NCI-H2227 treated with DMSO at 0.1 percent for 48 hours (cell line): ENCODE data around the gene LUZP2.

Experiments
- DNase-seq: peaks from one replicate; lab custom pipeline; 2025; lab: John Stamatoyannopoulos, UW

The LUZP2 gene

DNA sequence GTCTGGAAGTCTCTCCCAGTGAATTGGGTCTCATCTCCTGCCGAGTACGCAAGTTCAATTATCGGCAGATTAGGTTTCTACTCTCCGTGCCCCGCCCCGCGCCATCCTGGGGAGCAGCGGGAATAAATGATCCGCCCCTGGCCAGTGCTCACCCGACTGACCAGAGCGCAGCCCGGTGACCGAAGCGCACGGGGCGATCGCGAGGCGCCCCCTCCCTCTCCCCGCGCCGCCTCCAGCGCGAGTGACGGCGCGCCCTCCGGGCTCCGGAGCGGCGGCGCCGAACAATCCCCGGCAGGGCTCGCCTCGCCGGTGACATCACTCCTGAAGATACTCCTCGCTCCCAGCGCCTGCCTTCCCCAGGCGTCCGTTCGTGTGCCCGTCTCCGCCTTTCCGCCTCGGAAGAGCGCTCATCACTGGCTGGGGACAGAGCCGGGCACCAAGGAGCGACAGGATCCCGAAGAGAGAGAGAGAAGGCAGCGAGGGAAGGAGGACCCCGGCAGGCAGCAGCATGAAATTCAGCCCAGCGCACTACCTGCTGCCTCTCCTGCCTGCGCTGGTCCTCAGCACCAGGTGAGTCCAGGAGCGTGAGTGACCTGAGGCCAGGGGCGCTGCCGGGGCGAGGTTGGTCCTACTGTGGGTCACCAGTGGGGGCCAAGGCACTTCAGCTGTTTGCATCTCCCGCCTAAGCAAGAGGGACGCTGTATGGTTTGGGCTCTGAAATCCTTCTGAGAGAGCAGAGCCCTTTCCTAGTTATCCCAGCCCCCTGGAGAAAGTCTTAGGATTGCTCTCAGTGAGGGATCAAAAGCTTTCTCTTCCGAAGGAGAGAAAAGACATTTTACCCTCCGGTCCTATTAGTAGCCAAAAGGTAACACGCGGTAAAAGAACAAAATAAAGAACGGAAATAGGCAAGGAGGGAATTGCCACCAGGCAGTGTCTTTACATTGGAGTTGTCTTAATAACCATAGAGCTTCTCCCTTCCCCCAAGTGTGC, at the start of gene LUZP2:
TSS of gene LUZP2 (plus strand) at position 318 of the 990 bp plus-strand sequence.
- DNase-seq = peak; percentile 73

GRCh38 chr11:24453129-24453718, 43.6 kb upstream of the LUZP2 start:
- no peak for DNase-seq

DNA sequence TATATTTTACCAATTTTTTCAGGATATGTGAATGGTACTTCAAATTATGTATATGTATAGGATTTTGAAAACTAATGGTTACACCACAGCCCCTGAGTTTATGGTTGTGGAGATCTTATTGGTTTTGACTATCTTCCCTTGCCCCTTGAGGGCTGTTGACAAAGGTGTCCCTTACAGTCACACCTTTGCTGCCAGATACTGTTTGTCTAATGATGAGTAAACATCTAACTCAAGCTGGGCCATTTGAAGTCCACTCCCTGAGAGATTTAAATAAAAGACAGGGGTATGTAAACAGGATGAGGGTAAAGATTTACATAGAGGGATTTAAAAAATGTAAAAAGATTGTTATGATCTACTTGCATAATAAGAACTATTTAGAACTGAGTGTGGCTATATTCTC, 38.9 kb upstream of the LUZP2 start:
- no peak for DNase-seq

DNA sequence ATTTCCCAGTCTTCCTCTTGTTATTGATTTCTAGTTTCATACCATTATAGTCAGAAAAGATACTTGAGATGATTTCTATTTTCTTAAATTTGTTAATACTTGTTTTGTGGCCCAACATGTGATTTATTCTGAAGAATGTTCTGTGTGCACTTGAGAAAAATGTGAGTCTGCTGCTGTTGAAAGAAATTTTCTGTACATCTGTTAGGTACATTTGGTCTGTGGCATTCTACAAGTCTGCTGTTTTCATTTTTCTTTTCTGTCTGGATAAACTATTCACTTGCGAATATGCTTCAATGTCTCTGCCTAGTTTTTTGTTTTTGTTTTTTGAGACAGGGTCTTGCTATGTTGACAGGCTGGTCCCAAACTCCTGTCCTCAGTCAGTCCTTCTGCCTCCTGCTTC, 26.4 kb upstream of the LUZP2 start:
- DNase-seq = no peak

DNA sequence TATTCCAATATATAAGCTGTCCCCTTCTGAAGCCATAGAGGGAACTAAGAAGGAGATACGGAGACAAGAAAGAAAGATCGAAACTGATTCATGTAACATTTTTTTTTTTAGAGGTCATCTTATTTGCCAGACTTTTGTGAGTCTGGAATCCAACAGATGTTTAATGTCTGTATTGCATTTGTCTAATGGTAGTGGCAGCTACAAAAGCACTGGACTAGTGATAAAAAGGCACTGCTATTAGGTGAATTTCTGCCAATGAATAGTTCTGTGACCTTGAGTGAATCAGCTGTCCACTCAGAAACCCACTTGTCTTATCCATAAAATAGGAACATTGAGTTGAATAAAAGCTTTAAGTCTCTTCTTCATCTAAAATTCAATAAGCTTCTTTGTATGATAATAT, 25.8 kb upstream of the LUZP2 start:
- DNase-seq = no peak

DNA sequence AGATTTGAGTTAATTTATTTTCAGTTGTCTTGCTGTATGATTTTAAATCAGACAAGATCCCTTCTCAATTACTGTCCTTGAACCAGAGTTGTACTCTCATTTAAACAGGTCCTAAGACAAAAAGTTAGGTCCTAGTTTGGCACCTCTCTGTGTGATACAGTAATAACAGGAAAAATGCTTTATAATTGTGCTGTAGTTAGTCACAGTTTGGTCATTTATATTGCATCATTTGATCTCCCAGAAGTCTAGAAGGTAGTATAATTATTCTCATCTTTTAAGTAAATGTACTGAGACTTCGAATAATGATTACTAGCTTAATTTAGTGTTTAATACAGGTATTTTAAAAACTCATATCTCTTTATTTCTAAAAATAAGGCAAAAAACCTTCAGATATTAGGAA, 18.1 kb upstream of the LUZP2 start:
- DNase-seq = no peak

- DNase-seq = no peak
Observed at GRCh38 chr11:24489477-24489876, 7.4 kb upstream of the LUZP2 start.

DNA sequence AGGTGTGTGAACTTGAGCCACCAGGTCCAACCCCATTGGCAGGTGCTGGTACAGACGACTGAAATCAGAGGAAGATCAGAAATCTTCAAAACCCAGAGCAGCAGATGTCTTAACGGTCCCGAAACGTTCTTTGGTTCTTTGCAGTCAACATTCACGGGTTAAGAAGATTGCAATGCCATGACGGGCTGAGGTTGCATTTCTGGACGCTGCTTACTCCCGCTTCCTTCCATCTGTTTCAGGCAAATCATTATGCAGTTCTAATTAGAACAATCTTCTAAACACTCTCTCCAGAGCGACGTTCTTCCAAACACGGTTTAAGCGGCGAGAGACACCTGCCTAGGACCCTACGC, 492 bp upstream of the LUZP2 start:
- peak; percentile 51 for DNase-seq

- DNase-seq = no peak
Observed at GRCh38 chr11:24497831-24498230, 978 bp downstream of the LUZP2 start.

- no peak for DNase-seq
Observed at GRCh38 chr11:24502425-24502824, 5.6 kb downstream of the LUZP2 start.

- DNase-seq = no peak
Observed at GRCh38 chr11:24509114-24509513, 12.3 kb downstream of the LUZP2 start.

DNA sequence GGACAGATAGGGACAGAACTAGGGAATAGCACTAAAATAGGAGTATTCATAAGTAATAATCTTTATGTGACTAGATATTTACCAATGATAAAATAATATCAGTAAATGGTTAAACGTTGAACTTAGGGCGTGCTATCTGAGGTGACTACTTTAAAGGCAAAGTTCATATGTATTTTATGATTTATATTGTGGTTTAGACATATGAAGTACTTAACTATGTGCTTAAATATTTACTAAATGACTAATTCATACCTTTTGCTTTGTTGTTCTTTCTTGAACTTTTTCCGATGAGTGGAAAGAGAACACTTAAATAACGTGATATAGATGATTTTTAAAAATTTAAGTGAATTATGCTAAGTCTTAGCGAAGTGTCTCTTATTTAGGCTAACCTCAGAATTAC, 14.7 kb downstream of the LUZP2 start:
- no peak for DNase-seq

- DNase-seq = no peak
Observed at GRCh38 chr11:24513479-24514218, 16.8 kb downstream of the LUZP2 start.

DNA sequence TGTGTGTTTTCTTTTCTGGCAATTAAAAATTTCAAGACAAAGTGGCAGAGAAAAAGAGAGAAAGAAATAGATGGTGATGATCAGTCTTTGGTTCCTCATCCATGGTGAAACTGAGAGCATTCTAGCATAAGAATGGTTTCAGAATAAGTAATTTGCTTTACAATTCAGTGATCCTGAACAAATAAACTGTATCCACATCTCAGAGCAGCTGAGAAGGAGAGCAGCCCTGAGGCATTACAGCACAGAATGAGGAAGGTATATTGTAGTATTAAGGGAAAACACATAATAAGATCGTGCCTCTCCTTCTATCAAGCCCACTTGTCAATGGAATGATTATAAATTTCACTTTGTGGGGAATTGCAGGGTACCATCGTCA, 17.4 kb downstream of the LUZP2 start:
- DNase-seq = no peak

DNA sequence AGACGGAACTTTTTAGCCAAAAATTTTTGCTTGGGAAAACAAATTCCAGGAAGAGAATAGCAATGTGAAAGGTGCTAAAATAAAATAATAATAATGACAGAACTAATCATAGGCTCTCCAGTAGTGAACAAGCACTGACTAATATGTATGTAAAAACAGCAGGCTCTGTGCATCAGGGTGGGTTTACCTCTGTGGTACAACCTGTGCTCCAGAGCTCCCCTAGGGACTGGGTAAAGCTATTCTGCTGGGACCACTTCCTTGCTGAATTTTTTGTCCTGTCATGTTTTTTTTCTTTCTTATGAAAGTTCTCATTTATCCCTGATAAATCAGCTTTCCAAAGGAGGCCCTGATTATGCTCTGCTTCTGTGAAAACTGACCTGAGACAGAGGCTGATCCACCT, 18.8 kb downstream of the LUZP2 start:
- DNase-seq = no peak

GRCh38 chr11:24516638-24517037, 19.8 kb downstream of the LUZP2 start:
- no peak for DNase-seq

GRCh38 chr11:24521601-24522000, 24.7 kb downstream of the LUZP2 start:
- no peak for DNase-seq

DNA sequence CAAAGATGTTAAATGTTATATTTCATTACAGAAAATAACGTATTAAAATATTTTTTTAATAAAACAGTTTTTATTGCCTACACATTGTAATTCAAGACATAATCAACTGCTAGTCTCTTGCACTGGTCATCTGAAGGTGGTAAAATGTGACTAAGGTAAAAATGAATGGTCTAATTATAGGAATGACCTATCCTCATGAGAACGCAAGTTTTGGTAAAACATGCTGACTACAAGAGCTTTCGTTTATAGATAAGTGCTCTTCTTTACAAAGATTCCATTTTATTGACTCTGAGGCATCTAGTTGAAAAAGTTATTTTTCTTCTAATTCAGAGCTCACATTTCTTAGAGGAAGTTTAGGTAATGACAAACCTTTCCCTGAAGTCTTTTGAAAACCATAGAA, 27.3 kb downstream of the LUZP2 start:
- DNase-seq = no peak

DNA sequence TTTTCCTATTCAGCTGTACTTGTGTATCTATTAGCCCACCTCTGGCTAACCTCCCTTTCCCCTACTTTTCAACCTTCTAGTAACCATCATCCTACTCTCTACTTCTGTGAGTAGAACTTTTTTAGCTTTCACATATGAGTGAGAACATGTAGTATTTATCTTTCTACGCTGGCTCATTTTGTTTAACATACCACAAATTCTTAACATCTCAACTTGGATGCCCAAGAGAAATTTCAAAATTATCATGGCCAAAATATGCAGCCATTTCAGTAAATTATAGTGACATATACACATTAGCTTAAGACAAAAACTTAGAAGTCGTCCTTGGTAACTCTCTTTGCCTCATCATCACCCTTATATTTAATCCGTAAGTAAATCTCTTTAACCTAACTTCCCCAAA, 34.7 kb downstream of the LUZP2 start:
- no peak for DNase-seq

DNA sequence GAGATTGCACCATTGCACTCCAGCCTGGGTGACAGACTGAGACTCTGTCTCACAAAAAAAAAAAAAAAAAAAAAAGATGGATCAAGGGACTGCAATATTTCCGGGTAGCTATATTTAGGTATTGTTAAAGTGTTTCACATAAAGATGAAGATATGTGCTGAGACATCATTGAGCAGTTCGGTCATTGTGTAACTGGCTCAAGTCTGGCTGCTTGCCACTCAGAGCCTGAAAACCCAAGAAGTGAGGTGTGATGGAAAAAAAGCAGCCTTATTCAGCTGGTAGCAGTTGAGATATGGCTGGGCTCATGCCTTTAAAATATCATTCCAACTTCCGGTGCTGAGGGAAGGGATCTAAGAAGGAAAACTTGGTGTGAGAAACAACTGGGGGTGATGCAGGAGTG, 46.9 kb downstream of the LUZP2 start:
- no peak for DNase-seq

DNA sequence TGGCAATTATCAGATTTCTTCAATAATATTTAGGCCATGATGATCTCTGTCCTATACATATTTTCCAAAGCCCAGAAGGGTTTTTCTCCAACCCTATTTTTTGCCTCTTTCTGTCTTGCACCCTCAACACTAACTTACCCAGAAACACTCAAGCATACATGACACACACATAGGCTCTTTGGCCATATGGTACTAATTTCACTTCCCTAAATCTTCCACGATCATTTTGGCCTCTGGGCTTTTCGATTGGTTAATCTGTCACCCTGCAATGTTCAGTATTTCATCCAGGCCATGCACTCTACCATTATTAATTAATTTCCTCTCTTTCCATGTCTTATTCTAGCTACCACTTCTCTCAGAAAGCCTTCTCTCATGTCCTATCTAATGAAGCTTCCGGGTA, 59.8 kb downstream of the LUZP2 start:
- no peak for DNase-seq

- no peak for DNase-seq
Observed at GRCh38 chr11:24559315-24559714, 62.5 kb downstream of the LUZP2 start.

DNA sequence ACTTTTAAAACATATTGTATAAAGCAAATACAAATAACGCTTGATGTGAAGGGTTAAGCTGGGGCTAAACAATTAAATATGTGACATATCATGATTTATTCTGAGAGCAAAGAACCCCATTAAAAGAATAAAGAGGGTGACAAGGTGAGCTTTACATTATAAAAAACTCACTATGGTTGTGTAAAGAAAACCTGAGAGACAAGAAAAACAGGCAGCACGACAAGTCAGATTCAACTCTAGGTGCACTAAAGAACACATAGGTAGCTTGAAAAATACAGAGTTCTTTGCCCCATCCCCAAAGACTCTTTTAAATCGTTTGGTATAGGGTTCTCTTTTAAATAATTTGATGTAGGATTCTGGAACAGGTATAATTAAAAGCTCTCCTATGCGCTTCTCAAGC, 63.5 kb downstream of the LUZP2 start:
- DNase-seq = no peak
